ENCODE results near the gene UBE2QL1. TPM values are rescaled to one million over a fixed set of nuclear protein-coding genes. Genes with fewer than 3 reads are reported as not detected.

The UBE2QL1 gene
- total RNA-seq, 4 donors from 2014 or later: 0.68 to 3.6 (median 1.5) TPM

DNA sequence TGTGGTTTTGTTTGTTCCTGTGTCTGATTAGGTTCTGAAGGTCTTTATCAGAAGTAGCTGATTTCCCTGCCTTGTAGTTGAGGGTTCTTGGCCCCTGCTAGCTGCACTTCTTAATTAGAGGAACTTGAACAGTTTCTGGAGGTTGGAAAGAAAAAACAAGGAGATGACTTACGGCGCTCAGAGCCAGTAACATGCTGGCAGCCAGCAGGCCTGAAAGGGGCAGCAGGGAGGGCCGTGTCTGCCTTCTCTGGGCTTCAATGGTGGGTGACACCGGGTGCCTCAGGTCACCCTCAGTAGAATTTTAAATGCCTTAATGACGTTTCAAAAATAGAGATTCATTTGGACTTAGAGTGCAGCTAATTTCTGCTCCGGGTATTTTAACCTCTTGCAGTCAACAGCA, 15.8 kb downstream of the UBE2QL1 start:
- TF ChIP-seq, protein P1, sequence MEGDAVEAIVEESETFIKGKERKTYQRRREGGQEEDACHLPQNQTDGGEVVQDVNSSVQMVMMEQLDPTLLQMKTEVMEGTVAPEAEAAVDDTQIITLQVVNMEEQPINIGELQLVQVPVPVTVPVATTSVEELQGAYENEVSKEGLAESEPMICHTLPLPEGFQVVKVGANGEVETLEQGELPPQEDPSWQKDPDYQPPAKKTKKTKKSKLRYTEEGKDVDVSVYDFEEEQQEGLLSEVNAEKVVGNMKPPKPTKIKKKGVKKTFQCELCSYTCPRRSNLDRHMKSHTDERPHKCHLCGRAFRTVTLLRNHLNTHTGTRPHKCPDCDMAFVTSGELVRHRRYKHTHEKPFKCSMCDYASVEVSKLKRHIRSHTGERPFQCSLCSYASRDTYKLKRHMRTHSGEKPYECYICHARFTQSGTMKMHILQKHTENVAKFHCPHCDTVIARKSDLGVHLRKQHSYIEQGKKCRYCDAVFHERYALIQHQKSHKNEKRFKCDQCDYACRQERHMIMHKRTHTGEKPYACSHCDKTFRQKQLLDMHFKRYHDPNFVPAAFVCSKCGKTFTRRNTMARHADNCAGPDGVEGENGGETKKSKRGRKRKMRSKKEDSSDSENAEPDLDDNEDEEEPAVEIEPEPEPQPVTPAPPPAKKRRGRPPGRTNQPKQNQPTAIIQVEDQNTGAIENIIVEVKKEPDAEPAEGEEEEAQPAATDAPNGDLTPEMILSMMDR (IDR thresholded peaks at IDR 0.05; ENCODE audit: low read depth): no peak

DNA sequence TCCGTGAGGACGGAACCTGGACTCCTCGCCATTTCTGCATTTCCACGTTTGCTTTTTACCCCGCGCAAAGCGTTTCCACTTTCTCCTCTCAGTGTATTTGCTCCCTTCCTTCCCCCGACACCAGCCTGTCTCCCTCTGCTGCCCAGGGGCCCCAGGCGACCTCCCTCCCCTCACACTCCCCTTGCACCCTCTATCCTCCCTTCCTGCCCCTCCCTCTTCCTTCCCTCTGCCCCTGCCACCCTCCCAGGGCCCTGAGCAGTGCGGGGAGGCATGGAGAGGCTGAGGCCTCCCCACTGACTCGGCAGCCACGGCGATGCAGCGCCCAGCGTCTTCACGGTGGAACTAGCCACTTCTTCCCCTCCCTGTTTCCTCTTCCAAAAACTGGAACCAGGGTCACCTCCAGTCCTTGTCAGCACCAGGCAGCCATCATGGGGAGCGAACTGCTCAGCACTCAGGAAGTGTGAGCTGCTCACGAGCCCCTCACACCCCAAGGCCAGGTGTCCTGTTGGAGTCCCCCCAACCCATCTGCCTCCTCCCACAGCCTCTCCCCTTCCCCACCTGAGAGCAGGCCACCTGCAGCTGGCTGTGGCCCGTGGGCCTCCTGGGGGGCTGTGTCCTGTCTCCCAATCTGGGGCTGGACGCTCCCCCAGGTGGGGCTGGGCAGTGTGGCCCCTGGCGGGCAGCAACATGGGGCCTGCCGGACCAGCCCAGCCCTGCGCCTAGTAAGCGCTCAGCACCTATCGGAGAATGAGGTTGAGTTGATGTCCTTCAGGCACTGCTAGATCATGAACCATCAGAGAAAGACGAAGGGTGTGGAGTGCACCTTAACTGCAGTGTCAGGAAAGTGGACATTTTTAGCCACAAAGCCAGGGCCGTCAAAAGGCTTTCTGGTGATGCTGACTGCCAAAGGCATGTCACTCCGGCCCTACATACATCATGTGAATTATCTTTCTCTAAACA, 17.5 kb downstream of the UBE2QL1 start:
- TF ChIP-seq, protein P1 (IDR thresholded peaks at IDR 0.05; ENCODE audit: low read depth): no peak

DNA sequence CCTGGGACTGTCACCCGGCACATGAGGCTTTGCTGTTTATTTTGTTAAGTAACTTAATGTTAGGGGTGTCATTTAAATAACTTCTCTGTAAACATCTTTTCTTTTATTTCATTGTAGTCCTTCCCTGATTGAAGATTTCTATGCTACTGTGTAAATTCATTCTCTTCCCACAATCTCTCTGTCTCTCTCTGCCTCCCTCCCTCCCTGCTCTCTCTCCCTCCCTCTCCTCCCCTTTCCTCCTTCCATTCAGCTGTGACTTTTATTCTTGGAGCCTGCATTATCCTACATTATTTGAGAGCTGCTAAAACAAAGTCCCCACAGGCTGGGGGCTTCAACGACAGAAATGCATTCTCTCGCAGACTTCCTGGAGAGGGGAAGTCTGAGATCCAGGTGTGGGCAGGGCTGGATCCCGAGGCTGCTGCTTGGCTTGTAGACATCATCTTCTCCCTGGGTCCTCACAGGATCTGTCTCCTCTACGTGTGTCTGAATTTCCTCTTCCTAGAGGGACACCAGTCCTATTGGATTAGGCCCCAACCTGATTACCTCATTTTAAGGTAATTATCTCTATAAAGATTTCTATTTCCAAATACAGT, 18.4 kb downstream of the UBE2QL1 start:
- TF ChIP-seq, protein P1 (IDR thresholded peaks at IDR 0.05; ENCODE audit: low read depth): no peak

DNA sequence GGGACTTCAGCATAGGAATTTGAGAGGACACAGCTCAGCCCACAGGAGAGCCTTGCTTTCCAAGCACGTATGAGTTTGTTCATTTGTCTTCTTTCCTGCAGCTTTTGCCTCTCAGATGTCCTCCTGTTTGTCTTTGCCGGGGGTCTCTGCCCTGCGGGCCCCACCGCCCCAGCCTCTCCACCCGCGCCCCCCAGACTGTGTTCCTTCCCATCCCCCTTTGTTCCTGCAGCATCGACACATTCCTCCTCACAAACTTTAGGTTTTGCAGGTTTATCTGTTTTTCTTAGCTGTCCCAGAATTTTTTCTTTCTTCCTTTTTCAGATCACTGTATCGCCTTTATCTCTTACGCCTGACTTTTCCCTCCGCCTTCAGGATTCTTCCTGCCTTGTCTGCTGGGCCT, 18.9 kb downstream of the UBE2QL1 start:
- TF ChIP-seq, protein P1 (IDR thresholded peaks at IDR 0.05; ENCODE audit: low read depth): no peak

DNA sequence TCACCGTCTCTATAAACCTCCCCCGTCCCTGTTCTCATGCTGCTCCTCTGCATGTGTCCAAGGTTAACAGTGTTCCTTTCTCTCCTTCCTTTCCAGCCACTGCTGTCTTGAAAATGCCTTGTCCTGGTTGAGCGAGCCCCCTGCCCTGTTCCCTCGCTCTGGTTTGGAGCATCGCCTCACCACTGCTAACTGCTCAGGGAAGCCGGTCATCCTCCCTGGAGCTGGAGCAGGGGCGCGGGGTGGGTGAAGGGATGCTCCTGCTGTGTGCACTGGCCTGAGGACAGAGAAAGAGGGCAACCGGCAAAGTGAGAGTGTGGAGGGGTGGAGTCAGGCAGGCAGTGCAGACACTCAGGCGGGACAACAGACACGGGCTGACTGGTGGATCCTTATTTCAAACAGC, 19.4 kb downstream of the UBE2QL1 start:
- TF ChIP-seq, protein P1 (IDR thresholded peaks at IDR 0.05; ENCODE audit: low read depth): no peak

DNA sequence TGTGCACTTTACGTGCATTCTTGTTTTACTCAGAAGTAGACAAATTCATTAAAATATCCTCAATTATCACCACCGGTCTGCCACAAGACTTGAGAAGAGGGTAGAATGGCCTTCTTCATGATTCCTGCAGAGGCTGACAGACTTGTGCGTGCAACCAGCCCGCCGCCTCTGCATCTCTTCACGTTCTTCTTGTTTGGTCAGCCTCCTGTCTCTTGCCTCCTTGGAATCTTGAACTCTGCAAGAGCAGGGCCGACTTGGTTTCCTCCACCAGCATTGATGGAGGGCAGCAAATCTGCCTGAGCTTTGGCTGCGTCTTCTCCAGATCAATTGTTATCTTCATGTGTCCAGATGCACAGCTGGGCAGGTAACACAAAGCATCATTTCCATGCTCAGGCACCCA, 20.2 kb downstream of the UBE2QL1 start:
- TF ChIP-seq, protein P1 (IDR thresholded peaks at IDR 0.05; ENCODE audit: low read depth): no peak

DNA sequence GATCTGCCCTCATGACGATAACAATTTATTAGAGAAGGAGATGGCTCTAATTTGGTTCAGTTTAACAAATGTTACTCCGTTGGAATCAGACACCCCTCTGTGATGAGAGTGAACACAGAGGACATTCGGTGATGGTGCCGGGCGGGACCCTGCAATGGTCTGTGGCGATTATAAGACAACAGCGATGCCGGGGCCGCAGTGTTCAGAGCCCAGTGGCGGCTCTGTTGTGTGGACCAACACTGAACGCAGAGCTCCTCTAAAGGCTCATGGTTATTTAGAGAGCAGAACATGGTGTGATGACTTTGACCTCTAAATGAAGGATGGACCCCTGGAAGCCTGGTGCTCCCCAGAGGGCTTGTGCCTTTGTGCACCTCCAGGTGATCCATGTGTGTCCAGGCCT, 21.2 kb downstream of the UBE2QL1 start:
- TF ChIP-seq, protein P1 (IDR thresholded peaks at IDR 0.05; ENCODE audit: low read depth): no peak
